Measurements from ENCODE around the gene ZNF280B. TPM values are rescaled to one million over a fixed set of nuclear protein-coding genes. Genes with fewer than 3 reads are reported as not detected.

The ZNF280B gene
- total RNA-seq, 1 experiment from 2014 or later = not detected

DNA sequence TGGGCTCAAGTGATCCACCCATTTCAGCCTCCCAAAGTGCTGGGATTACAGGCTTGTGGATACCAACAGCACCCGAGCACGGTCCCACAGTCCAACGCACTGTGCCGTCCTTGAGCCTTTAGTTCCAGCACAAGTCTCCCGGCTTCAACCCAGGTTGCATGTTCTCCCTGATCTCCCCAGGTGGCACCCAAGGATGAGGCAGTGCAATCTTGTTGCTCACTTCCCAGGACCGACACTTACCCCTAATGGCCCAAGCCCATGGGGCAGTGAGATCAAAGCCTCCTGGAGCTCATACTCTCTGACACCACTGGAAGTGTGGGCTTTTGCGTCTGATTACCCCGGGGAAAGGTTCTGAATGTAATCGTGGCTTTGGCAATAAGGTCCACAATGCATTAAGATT is 47.1 kb upstream of the ZNF280B start:
- no TSS peak for BruUV-seq (replicated peaks)
- POLR2A ChIA-PET = no interaction called here
- no peak for TF ChIP-seq CTCF (IDR thresholded peaks at IDR 0.05; ENCODE audit: unreplicated experiment)
- Mint-ChIP-seq H3K27me3 (ENCODE audit: insufficient read depth, unreplicated experiment) (peaks cover 20% of the 10 kb centered on the region), H3K27ac (ENCODE audit: low read depth, unreplicated experiment) (no peak overlapping the region), H3K4me1 (ENCODE audit: insufficient read depth, unreplicated experiment) (no peaks in the 10 kb centered on the region), H3K36me3 (ENCODE audit: insufficient read depth, unreplicated experiment) (no peaks in the 10 kb centered on the region), H3K9me3 (ENCODE audit: unreplicated experiment) (no peaks in the 10 kb centered on the region), H3K4me3 (ENCODE audit: unreplicated experiment) (no peak overlapping the region)
- intact Hi-C loops (cut with micrococcal nuclease) = no loop called here
- DNase-seq (ENCODE audit: unreplicated experiment) = no peak
- CTCF ChIA-PET = no interaction called here

- no peaks in the 10 kb centered on the region for H3K4me1 Mint-ChIP-seq (ENCODE audit: insufficient read depth, unreplicated experiment)
- H3K4me3 Mint-ChIP-seq (ENCODE audit: unreplicated experiment) = no peak overlapping the region
- POLR2A ChIA-PET = interaction anchor here (0.6 kb wide), 1 partner anchor 70 kb away, joined by 3 read pairs; no protein-coding TSS in a partner anchor
- H3K36me3 Mint-ChIP-seq (ENCODE audit: insufficient read depth, unreplicated experiment) = no peaks in the 10 kb centered on the region
- peaks cover 28% of the 10 kb centered on the region for H3K27me3 Mint-ChIP-seq (ENCODE audit: insufficient read depth, unreplicated experiment)
- CTCF ChIA-PET = interaction anchor here (0.8 kb wide), 1 partner anchor 89 kb away, joined by 3 read pairs; no protein-coding TSS in a partner anchor
- intact Hi-C loops (cut with micrococcal nuclease) = no loop called here
- TF ChIP-seq CTCF (IDR thresholded peaks at IDR 0.05; ENCODE audit: unreplicated experiment) = no peak
- no peak for DNase-seq (ENCODE audit: unreplicated experiment)
- BruUV-seq (replicated peaks) = no TSS peak
- H3K27ac Mint-ChIP-seq (ENCODE audit: low read depth, unreplicated experiment) = no peak overlapping the region
- H3K9me3 Mint-ChIP-seq (ENCODE audit: unreplicated experiment) = no peaks in the 10 kb centered on the region
Measured at GRCh38 chr22:22554587-22555284, 46.2 kb upstream of the ZNF280B start.

DNA sequence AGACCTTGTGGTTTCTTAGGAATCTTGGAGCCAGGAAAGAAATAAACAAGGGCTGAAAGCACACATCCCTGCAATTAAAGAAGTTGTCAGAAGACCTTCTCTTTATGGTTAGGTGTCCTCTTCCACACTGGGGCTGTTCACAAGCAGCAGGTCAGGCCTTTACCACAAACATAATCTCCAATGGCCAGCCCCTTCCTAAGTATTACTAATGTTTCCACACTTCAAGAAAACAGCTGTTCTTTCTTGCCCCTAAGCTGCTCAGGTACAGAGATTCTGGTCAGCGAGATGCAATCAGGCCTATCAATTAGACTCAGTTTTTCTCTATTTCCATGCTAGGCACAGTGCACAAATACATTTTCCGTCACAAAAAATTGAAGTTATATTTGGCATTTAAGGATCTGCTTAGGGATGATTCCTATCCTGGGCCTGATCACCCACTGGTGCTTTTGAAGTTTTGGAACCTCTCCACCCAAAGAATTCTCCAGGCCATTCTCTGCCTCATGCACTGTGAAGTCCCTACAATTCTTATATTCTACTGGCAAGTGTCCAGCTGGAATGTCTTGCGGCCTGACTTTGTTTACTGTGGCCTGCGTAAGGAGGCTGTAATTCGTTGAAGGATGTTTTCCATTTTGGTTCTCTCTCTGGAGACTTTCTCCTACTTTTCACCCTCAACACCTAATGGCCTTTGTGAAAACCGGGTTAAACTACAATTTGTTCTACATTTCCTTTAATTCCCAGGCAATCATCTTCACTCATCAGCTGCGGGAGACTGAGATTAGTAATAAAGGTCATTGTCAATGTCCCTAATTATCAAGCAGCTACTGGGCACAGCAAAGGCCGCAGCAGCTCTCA is 45.4 kb upstream of the ZNF280B start:
- BruUV-seq (replicated peaks) = no TSS peak
- no peak for DNase-seq (ENCODE audit: unreplicated experiment)
- Mint-ChIP-seq H3K27me3 (ENCODE audit: insufficient read depth, unreplicated experiment) (peaks cover 36% of the 10 kb centered on the region), H3K4me3 (ENCODE audit: unreplicated experiment) (no peak overlapping the region), H3K36me3 (ENCODE audit: insufficient read depth, unreplicated experiment) (no peaks in the 10 kb centered on the region), H3K27ac (ENCODE audit: low read depth, unreplicated experiment) (no peak overlapping the region), H3K9me3 (ENCODE audit: unreplicated experiment) (no peaks in the 10 kb centered on the region), H3K4me1 (ENCODE audit: insufficient read depth, unreplicated experiment) (no peaks in the 10 kb centered on the region)
- POLR2A ChIA-PET = no interaction called here
- CTCF ChIA-PET = interaction anchor here (0.8 kb wide), 1 partner anchor 88 kb away, joined by 3 read pairs; no protein-coding TSS in a partner anchor
- intact Hi-C loops (cut with micrococcal nuclease) = no loop called here
- no peak for TF ChIP-seq CTCF (IDR thresholded peaks at IDR 0.05; ENCODE audit: unreplicated experiment)

GRCh38 chr22:22553141-22553540 is 44.6 kb upstream of the ZNF280B start:
- Mint-ChIP-seq H3K36me3 (ENCODE audit: insufficient read depth, unreplicated experiment) (no peaks in the 10 kb centered on the region), H3K27me3 (ENCODE audit: insufficient read depth, unreplicated experiment) (peaks cover 44% of the 10 kb centered on the region), H3K4me1 (ENCODE audit: insufficient read depth, unreplicated experiment) (no peaks in the 10 kb centered on the region), H3K27ac (ENCODE audit: low read depth, unreplicated experiment) (no peak overlapping the region), H3K4me3 (ENCODE audit: unreplicated experiment) (no peak overlapping the region), H3K9me3 (ENCODE audit: unreplicated experiment) (no peaks in the 10 kb centered on the region)
- ChIA-PET POLR2A (no interaction called here), CTCF (interaction anchor here (0.6 kb wide), 1 partner anchor 29 kb away, joined by 3 read pairs; no protein-coding TSS in a partner anchor)
- no peak for TF ChIP-seq CTCF (IDR thresholded peaks at IDR 0.05; ENCODE audit: unreplicated experiment)
- no peak for DNase-seq (ENCODE audit: unreplicated experiment)
- intact Hi-C loops (cut with micrococcal nuclease) = no loop called here
- BruUV-seq (replicated peaks) = no TSS peak

All from MCF 10A (cell line).